IPS-18a (cell line): ENCODE measurements around the gene CRHR1.

Experiments
- H3K27ac ChIP-seq: one replicate; pipeline ENCODE4 v1.5.1; 2013; ENCODE audit warnings: low read length
- H3K27me3 ChIP-seq: one replicate; pipeline ENCODE4 v1.6.1; 2013; ENCODE audit warnings: mild to moderate bottlenecking, low read length; ENCODE audit not compliant: control insufficient read depth, insufficient read depth
- H3K36me3 ChIP-seq: one replicate; pipeline ENCODE4 v1.6.1; 2013; ENCODE audit warnings: low read depth, low read length; ENCODE audit not compliant: control insufficient read depth
- H3K4me1 ChIP-seq: one replicate; pipeline ENCODE4 v1.6.1; 2013; ENCODE audit warnings: low read depth, low read length; ENCODE audit not compliant: control insufficient read depth
- H3K4me3 ChIP-seq: one replicate; pipeline ENCODE4 v1.5.1; 2013; ENCODE audit warnings: low read length
- H3K9ac ChIP-seq: one replicate; pipeline ENCODE4 v1.6.1; 2013; ENCODE audit warnings: mild to moderate bottlenecking, low read length, moderate library complexity
- H3K9me3 ChIP-seq: one replicate; pipeline ENCODE4 v1.6.1; 2013; ENCODE audit warnings: low read depth, low read length; ENCODE audit not compliant: control insufficient read depth

The CRHR1 gene

GRCh38 chr17:45792437-45792836 lies 8.3 kb downstream of the CRHR1 start:
- Histone ChIP-seq H3K27ac (no peak overlapping the region), H3K36me3 (no peaks in the 10 kb centered on the region), H3K4me1 (no peaks in the 10 kb centered on the region), H3K4me3 (no peak overlapping the region), H3K9me3 (no peaks in the 10 kb centered on the region), H3K27me3 (peaks cover 26% of the 10 kb centered on the region), H3K9ac (no peak overlapping the region)

GRCh38 chr17:45792995-45793755 lies 9.1 kb downstream of the CRHR1 start:
- Histone ChIP-seq H3K36me3 (no peaks in the 10 kb centered on the region), H3K9me3 (no peaks in the 10 kb centered on the region), H3K27me3 (peaks cover 19% of the 10 kb centered on the region), H3K27ac (no peak overlapping the region), H3K4me1 (no peaks in the 10 kb centered on the region), H3K4me3 (no peak overlapping the region), H3K9ac (no peak overlapping the region)

DNA sequence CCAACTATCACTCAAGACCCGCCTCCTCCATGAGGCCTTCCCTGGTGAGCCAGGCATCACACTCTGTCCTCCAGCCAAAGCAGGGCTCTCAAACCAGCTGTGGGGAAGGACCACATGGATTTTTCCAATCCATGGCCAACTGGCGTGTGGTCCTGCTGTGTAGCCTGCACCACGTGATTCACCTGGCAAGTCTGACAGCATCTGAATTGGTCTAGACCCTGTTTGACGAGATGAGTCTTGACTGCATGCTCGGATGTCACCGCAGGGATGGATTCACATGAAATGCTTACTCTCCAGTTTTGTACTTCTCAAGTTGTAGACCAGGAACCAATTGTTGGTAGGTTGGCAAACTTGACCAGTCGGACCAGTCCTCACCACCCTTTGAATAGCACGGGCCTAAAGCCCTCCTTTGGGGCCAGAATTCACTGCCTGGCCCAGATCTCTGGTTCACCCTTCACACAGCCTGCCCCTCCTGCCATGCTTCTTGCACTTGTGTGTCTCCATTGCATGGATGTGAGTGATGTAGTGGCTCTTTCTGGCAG lies 9.9 kb downstream of the CRHR1 start:
- Histone ChIP-seq H3K27me3 (peaks cover 10% of the 10 kb centered on the region), H3K27ac (no peak overlapping the region), H3K36me3 (no peaks in the 10 kb centered on the region), H3K9me3 (no peaks in the 10 kb centered on the region), H3K9ac (no peak overlapping the region), H3K4me3 (no peak overlapping the region), H3K4me1 (no peaks in the 10 kb centered on the region)

DNA sequence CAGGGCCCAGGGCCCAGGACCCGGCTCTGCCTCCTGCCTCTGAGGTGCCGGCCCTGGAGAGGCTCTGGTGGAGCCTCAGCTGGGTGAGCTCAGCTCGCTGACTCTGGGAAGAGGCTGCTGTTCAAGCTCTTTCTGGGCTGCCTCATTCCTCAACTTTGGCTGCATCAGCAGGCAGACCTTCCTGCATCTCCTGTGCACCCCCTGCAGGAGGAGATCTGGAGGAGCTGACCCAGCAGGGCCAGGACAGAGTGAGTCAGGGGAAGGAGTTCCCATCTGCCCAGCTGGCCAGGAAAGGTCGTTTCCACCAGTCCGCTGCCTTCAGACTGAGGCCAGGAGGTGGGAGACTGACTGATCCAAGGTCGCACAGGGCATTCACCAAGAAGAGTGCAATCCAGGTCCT lies 10.7 kb downstream of the CRHR1 start:
- Histone ChIP-seq H3K27ac (no peak overlapping the region), H3K27me3 (peaks cover 4% of the 10 kb centered on the region), H3K9ac (no peak overlapping the region), H3K4me3 (no peak overlapping the region), H3K36me3 (no peaks in the 10 kb centered on the region), H3K9me3 (no peaks in the 10 kb centered on the region), H3K4me1 (no peaks in the 10 kb centered on the region)

- Histone ChIP-seq H3K9me3 (no peaks in the 10 kb centered on the region), H3K27me3 (peaks cover 21% of the 10 kb centered on the region), H3K27ac (no peak overlapping the region), H3K36me3 (no peaks in the 10 kb centered on the region), H3K9ac (no peak overlapping the region), H3K4me3 (no peak overlapping the region), H3K4me1 (no peaks in the 10 kb centered on the region)
These were observed 16.7 kb downstream of the CRHR1 start for GRCh38 chr17:45800816-45801215.

DNA sequence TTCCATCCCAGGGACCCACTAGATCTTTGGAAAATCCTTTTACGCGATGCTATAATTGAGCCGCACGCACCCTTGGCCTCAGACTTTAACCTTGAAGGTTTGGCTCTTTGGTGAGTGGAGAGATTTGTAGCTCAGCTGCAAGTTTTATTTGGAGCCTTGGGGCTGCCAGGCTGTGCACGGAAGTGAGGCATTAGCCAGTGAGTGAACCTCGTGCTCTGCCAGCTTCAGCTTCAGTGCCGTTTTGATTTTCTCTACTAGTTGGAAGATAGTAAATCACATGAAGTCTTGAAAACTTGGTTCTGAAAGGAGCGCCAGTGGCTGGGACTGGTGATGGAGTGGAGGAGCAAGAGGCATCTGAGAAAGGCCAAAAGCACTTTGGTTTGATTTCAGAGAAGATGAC lies 17.3 kb downstream of the CRHR1 start:
- no peaks in the 10 kb centered on the region for H3K9me3 ChIP-seq
- H3K9ac ChIP-seq, result no peak overlapping the region
- no peaks in the 10 kb centered on the region for H3K36me3 ChIP-seq
- no peaks in the 10 kb centered on the region for H3K4me1 ChIP-seq
- peaks cover 21% of the 10 kb centered on the region for H3K27me3 ChIP-seq
- H3K4me3 ChIP-seq, result no peak overlapping the region
- H3K27ac ChIP-seq, result no peak overlapping the region

DNA sequence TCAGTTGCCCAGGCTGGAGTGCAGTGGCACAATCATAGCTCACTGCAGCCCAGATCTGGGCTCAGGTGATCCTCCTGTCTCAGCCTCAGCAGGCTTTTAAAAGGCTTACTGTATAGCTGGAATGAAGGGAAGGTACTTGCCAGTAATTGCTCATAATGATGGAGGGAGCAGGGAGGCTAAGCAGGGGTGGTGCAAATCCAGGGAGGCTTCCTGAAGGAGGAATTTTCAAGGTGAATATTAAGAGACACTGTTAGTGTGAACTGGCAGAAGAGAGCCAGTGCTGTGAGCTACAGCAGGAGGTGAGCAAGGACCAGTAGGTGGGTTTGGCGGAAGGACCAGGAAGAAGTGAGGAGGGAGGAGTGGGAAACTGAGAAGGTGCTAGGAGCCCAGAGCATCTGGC lies 24.7 kb downstream of the CRHR1 start:
- H3K27me3 ChIP-seq, result no peaks in the 10 kb centered on the region
- no peaks in the 10 kb centered on the region for H3K4me1 ChIP-seq
- no peak overlapping the region for H3K27ac ChIP-seq
- H3K9me3 ChIP-seq, result no peaks in the 10 kb centered on the region
- no peaks in the 10 kb centered on the region for H3K36me3 ChIP-seq
- H3K4me3 ChIP-seq, result no peak overlapping the region
- no peak overlapping the region for H3K9ac ChIP-seq

DNA sequence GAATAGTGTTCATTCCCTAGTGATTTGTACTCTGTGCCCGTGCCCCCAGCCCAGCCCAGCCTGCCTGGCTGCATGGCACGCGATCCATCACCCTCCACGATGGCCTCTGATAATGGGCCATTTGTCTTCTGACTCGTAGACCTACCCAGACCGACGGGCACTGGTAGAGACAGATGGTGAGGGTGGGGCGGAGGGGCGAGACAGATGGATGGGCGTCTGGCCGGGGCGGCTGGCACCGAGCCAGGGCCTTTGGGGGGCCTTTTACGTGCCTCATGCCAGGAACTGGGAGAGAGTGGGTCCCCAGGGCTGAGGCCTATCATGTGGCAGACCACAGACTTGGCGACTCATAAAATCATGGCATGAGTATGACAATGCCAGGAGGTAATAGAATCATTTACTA lies 25.4 kb downstream of the CRHR1 start:
- Histone ChIP-seq H3K4me3 (no peak overlapping the region), H3K27me3 (no peaks in the 10 kb centered on the region), H3K9me3 (no peaks in the 10 kb centered on the region), H3K36me3 (no peaks in the 10 kb centered on the region), H3K9ac (no peak overlapping the region), H3K4me1 (no peaks in the 10 kb centered on the region), H3K27ac (no peak overlapping the region)

GRCh38 chr17:45812102-45812501 lies 28.0 kb downstream of the CRHR1 start:
- H3K4me3 ChIP-seq, result no peak overlapping the region
- no peaks in the 10 kb centered on the region for H3K9me3 ChIP-seq
- no peaks in the 10 kb centered on the region for H3K4me1 ChIP-seq
- H3K27ac ChIP-seq, result no peak overlapping the region
- no peaks in the 10 kb centered on the region for H3K27me3 ChIP-seq
- no peak overlapping the region for H3K9ac ChIP-seq
- no peaks in the 10 kb centered on the region for H3K36me3 ChIP-seq

DNA sequence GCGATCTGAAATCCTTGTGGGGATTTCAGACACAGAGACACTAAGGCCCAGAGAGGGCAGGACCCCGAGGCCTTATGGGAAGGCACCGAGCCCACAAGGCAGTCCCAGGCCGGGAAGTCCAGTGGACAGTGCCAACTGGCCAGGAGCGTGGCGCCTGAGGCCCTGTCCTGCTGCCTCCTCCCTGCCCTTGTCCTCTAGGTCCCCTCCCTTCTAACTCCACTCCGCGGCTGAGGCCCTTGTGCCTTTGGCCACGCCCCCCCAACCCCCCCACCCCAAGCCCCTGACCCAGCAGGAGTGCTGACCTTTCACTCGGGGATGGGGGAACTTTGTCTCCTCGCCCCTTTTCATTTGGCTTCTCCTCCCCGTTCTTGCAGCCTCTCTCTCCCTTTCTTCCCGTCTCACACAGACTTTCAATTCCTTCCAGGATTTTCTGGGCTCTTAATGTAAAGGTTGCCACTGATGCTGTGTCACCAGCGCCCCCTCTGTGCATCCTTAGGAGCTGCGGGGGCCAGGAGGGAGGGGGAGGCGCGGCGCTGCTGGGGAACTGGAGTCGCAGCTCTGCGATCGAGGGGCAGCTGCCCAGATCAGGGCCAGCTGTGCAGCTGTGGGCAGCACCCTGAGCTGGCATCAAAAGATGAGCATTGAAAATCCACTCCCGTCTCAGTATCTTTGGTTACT lies 29.1 kb downstream of the CRHR1 start:
- no peak overlapping the region for H3K4me3 ChIP-seq
- H3K9ac ChIP-seq, result no peak overlapping the region
- H3K9me3 ChIP-seq, result no peaks in the 10 kb centered on the region
- no peaks in the 10 kb centered on the region for H3K36me3 ChIP-seq
- no peaks in the 10 kb centered on the region for H3K27me3 ChIP-seq
- H3K27ac ChIP-seq, result no peak overlapping the region
- H3K4me1 ChIP-seq, result no peaks in the 10 kb centered on the region

DNA sequence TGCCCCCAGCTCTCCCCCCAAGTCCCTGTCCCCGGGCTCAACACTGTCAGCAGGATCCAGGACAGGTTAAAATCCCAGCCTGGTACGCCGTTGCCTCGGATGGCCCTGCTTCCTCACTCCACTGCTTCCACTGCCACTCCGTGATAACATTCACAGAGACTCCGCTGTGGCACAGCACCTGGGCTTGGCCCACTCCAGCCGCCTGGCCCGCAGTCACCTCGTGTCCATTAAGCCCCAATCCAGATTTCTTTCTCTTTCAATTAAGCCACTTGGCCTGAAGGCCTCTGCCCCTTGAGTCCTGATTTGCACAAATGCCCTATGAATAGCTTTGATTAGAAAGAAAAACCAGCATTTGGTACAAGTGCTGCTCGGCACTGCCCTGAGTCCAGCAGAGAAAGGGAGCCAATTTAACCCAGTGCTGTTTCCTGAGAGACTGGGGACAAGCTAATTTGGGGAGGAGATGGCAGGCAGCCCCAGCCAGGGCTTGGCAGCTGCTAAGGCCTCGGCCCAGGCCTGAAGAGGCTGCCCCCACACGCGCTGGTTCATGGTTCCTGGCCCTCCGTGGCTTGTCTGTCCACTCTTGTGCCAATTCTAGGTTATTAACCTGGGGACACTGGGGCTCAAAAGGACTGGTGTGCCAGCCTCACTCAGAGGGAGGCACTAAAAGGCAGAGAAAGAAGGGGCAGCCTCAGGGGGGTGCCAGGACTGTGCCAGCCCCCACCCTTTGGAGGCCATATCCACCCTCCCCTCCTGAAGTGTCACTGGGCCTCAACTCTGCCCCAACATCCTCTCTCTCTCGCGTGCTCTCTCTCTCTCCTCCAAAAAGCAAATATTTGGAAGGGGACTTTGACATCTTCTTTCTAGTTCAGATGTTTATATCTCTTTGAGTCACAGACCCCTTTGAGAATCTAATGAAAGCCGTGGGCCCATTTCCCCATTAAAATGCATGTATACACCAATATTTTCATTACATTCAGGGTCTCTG lies 30.8 kb downstream of the CRHR1 start:
- H3K9me3 ChIP-seq, result no peaks in the 10 kb centered on the region
- H3K36me3 ChIP-seq, result no peaks in the 10 kb centered on the region
- H3K27ac ChIP-seq, result no peak overlapping the region
- no peak overlapping the region for H3K4me3 ChIP-seq
- no peaks in the 10 kb centered on the region for H3K4me1 ChIP-seq
- H3K9ac ChIP-seq, result no peak overlapping the region
- no peaks in the 10 kb centered on the region for H3K27me3 ChIP-seq
